Esophagus mucosa (tissue), 1 donor: ENCODE measurements around the gene GDPD4. TPM values are rescaled to one million over a fixed set of nuclear protein-coding genes. Genes with fewer than 3 reads are reported as not detected.

Experiments used
- ATAC-seq: fragments of 200-7000 bp; cut with Tn5 transposase; one replicate; pipeline ENCODE4 v1.9.1; 2020
- total RNA-seq: library from RNA; stranded (reverse); gene quantifications from one replicate; pipeline ENCODE4 v1.2.4, GENCODE V29; 2023
- donor health status: DM: yes; HTN: yes; CAD: no.

GDPD4 gene
- total RNA-seq, 1 donor from 2014 or later: not detected

GRCh38 chr11:77299528-77299993 is 1.9 kb downstream of the GDPD4 start:
- ATAC-seq: peak; percentile 98

GRCh38 chr11:77294040-77294439 is 7.4 kb downstream of the GDPD4 start:
- no peak for ATAC-seq

- no peak for ATAC-seq
Observed at GRCh38 chr11:77289737-77290136, 11.7 kb downstream of the GDPD4 start.

- ATAC-seq: peak; percentile 58
Observed at GRCh38 chr11:77287615-77288273, 13.7 kb downstream of the GDPD4 start.

GRCh38 chr11:77287136-77287535 is 14.3 kb downstream of the GDPD4 start:
- no peak for ATAC-seq

- no peak for ATAC-seq
Observed at GRCh38 chr11:77284476-77285468, 16.7 kb downstream of the GDPD4 start.

GRCh38 chr11:77283101-77283500 is 18.4 kb downstream of the GDPD4 start:
- no peak for ATAC-seq

GRCh38 chr11:77278595-77279506 is 22.6 kb downstream of the GDPD4 start:
- ATAC-seq: peak; percentile 75

GRCh38 chr11:77276271-77276670 is 25.2 kb downstream of the GDPD4 start:
- ATAC-seq: no peak

GRCh38 chr11:77270921-77271320 is 30.6 kb downstream of the GDPD4 start:
- no peak for ATAC-seq

GRCh38 chr11:77269484-77270123 is 31.9 kb downstream of the GDPD4 start:
- ATAC-seq: no peak

GRCh38 chr11:77267962-77268361 is 33.5 kb downstream of the GDPD4 start:
- ATAC-seq: no peak

GRCh38 chr11:77266766-77267165 is 34.7 kb downstream of the GDPD4 start:
- ATAC-seq: no peak

GRCh38 chr11:77262803-77263202 is 38.7 kb downstream of the GDPD4 start:
- ATAC-seq: no peak

- ATAC-seq: no peak
Observed at GRCh38 chr11:77259641-77260040, 41.8 kb downstream of the GDPD4 start.

- no peak for ATAC-seq
Observed at GRCh38 chr11:77253690-77254089, 47.8 kb downstream of the GDPD4 start.

- ATAC-seq: peak; percentile 27
Observed at GRCh38 chr11:77252555-77253270, 48.8 kb downstream of the GDPD4 start.

- peak; percentile 92 for ATAC-seq
Observed at GRCh38 chr11:77250881-77251640, 50.4 kb downstream of the GDPD4 start.

GRCh38 chr11:77249427-77249826 is 52.1 kb downstream of the GDPD4 start:
- no peak for ATAC-seq

GRCh38 chr11:77244277-77245027 is 57.0 kb downstream of the GDPD4 start:
- ATAC-seq: no peak
